T-helper 1 cell (primary cell): ENCODE measurements around the gene CAB39.
"Not testable (repeated sequence)": the region's sequence is repeated elsewhere in the genome, so short reads cannot be mapped to it uniquely, and the experiment has no call there.

Experiments
- DNase-seq, 5 donors: peaks; one replicate each; pipeline ENCODE4 v3.0.0-alpha.2; 2012 to 2020

CAB39 gene

GRCh38 chr2:230716588-230716987, 3.9 kb downstream of the CAB39 start:
- DNase-seq = no peak

- no peak for DNase-seq
These were observed 5.0 kb downstream of the CAB39 start for GRCh38 chr2:230717600-230717999.

GRCh38 chr2:230719340-230719739, 6.7 kb downstream of the CAB39 start:
- no peak for DNase-seq

GRCh38 chr2:230721712-230722111, 9.1 kb downstream of the CAB39 start:
- peak in 1 of 5 donors; percentile 34 for DNase-seq

GRCh38 chr2:230722207-230722885, 9.7 kb downstream of the CAB39 start:
- no peak for DNase-seq

GRCh38 chr2:230723363-230723762, 10.7 kb downstream of the CAB39 start:
- DNase-seq = peak in 3 of 5 donors; percentile 14 to 46 (median 23)

- not testable (repeated sequence) for DNase-seq
These were observed 12.3 kb downstream of the CAB39 start for GRCh38 chr2:230724957-230725356.

GRCh38 chr2:230731512-230731911, 18.9 kb downstream of the CAB39 start:
- DNase-seq = no peak

- DNase-seq = no peak
These were observed 20.3 kb downstream of the CAB39 start for GRCh38 chr2:230732914-230733401.

GRCh38 chr2:230734247-230735175, 21.9 kb downstream of the CAB39 start:
- DNase-seq = no peak

- DNase-seq = peak in 1 of 5 donors; percentile 54
These were observed 23.2 kb downstream of the CAB39 start for GRCh38 chr2:230735884-230736283.

GRCh38 chr2:230737300-230737699, 24.7 kb downstream of the CAB39 start:
- no peak for DNase-seq

- DNase-seq = no peak
These were observed 25.2 kb downstream of the CAB39 start for GRCh38 chr2:230737791-230738226.

- no peak for DNase-seq
These were observed 25.8 kb downstream of the CAB39 start for GRCh38 chr2:230738391-230738811.

GRCh38 chr2:230738924-230739323, 26.3 kb downstream of the CAB39 start:
- no peak for DNase-seq

GRCh38 chr2:230739961-230740360, 27.3 kb downstream of the CAB39 start:
- DNase-seq = no peak

GRCh38 chr2:230742781-230743180, 30.1 kb downstream of the CAB39 start:
- no peak for DNase-seq

- DNase-seq = no peak
These were observed 33.6 kb downstream of the CAB39 start for GRCh38 chr2:230746213-230746612.

GRCh38 chr2:230748087-230748486, 35.4 kb downstream of the CAB39 start:
- no peak for DNase-seq

GRCh38 chr2:230749111-230749510, 36.5 kb downstream of the CAB39 start:
- DNase-seq = no peak

- peak in 1 of 5 donors; percentile 44 for DNase-seq
These were observed 38.4 kb downstream of the CAB39 start for GRCh38 chr2:230751062-230751461.

- no peak for DNase-seq
These were observed 41.6 kb downstream of the CAB39 start for GRCh38 chr2:230754200-230754599.

GRCh38 chr2:230757476-230757875, 44.8 kb downstream of the CAB39 start:
- DNase-seq = no peak
